Neural progenitor cell (in vitro differentiated cells): ENCODE measurements around the gene GMDS.

Experiments
- EZH2 ChIP-seq: fragments of 200-600 bp; sonication (generic); IDR thresholded peaks from 2 replicates; pipeline ENCODE4 v1.6.1; 2017; ENCODE audit warnings: antibody characterized with exemption, mild to moderate bottlenecking, moderate library complexity
- EZH2phosphoT487 ChIP-seq: fragments of 200-600 bp; sonication (generic); IDR thresholded peaks from 2 replicates; pipeline ENCODE4 v1.6.1; 2017; ENCODE audit warnings: antibody characterized with exemption
- TF ChIP-seq, protein P1 (sequence below): fragments of 200-600 bp; sonication (generic); IDR thresholded peaks from 2 replicates; pipeline ENCODE4 v1.5.1; 2017; ENCODE audit warnings: antibody characterized with exemption, mild to moderate bottlenecking

DNA sequence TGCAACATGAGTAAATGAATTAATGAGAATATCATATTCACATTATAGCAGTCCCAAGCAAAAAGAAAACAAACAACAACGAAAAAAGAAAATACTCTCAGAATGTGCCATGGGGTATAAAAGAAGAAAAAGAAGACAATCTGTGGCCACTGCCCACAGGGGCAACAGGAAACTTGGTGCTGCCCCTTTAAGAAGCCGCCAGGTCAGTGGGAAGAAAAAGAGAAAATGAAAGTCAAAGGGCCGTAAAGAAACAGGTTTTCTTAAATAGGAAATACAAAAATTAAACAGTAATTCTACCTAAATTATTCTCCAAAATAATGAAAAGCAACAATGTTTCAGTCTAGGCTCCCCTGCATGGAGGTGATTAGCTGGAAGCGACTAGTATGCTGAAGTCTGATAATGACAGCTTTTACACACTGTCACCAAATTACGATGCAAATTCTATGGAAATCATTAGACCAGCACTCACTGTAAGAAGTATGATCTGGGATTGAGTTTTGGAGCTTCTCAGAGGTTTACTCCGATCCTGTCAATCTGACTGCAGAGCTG lies 23.6 kb downstream of the GMDS start:
- TF ChIP-seq EZH2, result no peak
- TF ChIP-seq, protein P1, sequence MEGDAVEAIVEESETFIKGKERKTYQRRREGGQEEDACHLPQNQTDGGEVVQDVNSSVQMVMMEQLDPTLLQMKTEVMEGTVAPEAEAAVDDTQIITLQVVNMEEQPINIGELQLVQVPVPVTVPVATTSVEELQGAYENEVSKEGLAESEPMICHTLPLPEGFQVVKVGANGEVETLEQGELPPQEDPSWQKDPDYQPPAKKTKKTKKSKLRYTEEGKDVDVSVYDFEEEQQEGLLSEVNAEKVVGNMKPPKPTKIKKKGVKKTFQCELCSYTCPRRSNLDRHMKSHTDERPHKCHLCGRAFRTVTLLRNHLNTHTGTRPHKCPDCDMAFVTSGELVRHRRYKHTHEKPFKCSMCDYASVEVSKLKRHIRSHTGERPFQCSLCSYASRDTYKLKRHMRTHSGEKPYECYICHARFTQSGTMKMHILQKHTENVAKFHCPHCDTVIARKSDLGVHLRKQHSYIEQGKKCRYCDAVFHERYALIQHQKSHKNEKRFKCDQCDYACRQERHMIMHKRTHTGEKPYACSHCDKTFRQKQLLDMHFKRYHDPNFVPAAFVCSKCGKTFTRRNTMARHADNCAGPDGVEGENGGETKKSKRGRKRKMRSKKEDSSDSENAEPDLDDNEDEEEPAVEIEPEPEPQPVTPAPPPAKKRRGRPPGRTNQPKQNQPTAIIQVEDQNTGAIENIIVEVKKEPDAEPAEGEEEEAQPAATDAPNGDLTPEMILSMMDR, result no peak
- TF ChIP-seq EZH2phosphoT487, result no peak
